SK-MEL-5 (cell line): ENCODE data around the gene PPP2R2C. TPM values are rescaled to one million over a fixed set of nuclear protein-coding genes. Genes with fewer than 3 reads are reported as not detected.

Source experiments
- DNase-seq: peaks from one replicate; pipeline ENCODE4 v3.0.0-alpha.2; 2016; ENCODE audit warnings: low read depth, low spot score
- in situ Hi-C: cut with HindIII; loops from 2 replicates; pipeline ENCODE4 v1.10.0; 2016; ENCODE audit warnings: low sequenced_read_pairs, high pct_unique_total_duplicates, low pct_unique_long_range_greater_than_20kb
- total RNA-seq: library from RNA; depleted of rRNA; stranded (reverse); fragments of >200 nt; shearing (Covaris generic); gene quantifications from 2 replicates; pipeline ENCODE4 v1.2.3, GENCODE V29; 2014; rRNA removed

PPP2R2C gene
- total RNA-seq, 1 experiment from 2014 or later: 0.55 TPM

- in situ Hi-C loops: no loop called here
- no peak for DNase-seq
Measured at GRCh38 chr4:6275351-6275750, 197.1 kb downstream of the PPP2R2C start.

GRCh38 chr4:6273661-6273990 is 198.8 kb downstream of the PPP2R2C start:
- no peak for DNase-seq
- in situ Hi-C loops: loop anchor here (25.0 kb wide), 1 partner anchor 114 kb away; no protein-coding TSS in a partner anchor

GRCh38 chr4:6272863-6273660 is 199.4 kb downstream of the PPP2R2C start:
- no peak for DNase-seq
- in situ Hi-C loops: loop anchor here (25.0 kb wide), 1 partner anchor 114 kb away; no protein-coding TSS in a partner anchor

GRCh38 chr4:6271701-6272465 is 200.5 kb downstream of the PPP2R2C start:
- in situ Hi-C loops: loop anchor here (25.0 kb wide), 1 partner anchor 115 kb away; no protein-coding TSS in a partner anchor
- no peak for DNase-seq

- DNase-seq: no peak
- in situ Hi-C loops: loop anchor here (25.0 kb wide), 1 partner anchor 116 kb away; no protein-coding TSS in a partner anchor
Measured at GRCh38 chr4:6271206-6271605, 201.2 kb downstream of the PPP2R2C start.

- in situ Hi-C loops: loop anchor here (25.0 kb wide), 1 partner anchor 117 kb away; no protein-coding TSS in a partner anchor
Measured at GRCh38 chr4:6270636-6271121, 201.7 kb downstream of the PPP2R2C start.

More at GRCh38 chr4:6270636-6271121, 201.7 kb downstream of the PPP2R2C start:
- no peak for DNase-seq

Other genes starting within 250 kb of the PPP2R2C start
- gene WFS1, start 202.8 kb downstream of the PPP2R2C start, total RNA-seq: 10.9 and 11.4 TPM in 2 replicates
- 12.4 and 15.5 TPM in 2 replicates for gene MAN2B2, start 102.6 kb upstream of the PPP2R2C start, total RNA-seq
- 45.0 and 49.8 TPM in 2 replicates for gene MRFAP1, start 168.1 kb upstream of the PPP2R2C start, total RNA-seq
- 0.40 TPM in 1 of 2 replicates, not detected in the other for gene S100P, start 221.3 kb upstream of the PPP2R2C start, total RNA-seq
- 50.4 and 51.4 TPM in 2 replicates for gene MRFAP1L1, start 237.3 kb upstream of the PPP2R2C start, total RNA-seq
- gene BLOC1S4, start 243.6 kb upstream of the PPP2R2C start, total RNA-seq: 12.4 and 12.9 TPM in 2 replicates